Progenitor cell of endocrine pancreas (in vitro differentiated cells): ENCODE results near the gene CALR. TPM values are rescaled to one million over a fixed set of nuclear protein-coding genes. Genes with fewer than 3 reads are reported as not detected.

ENCODE experiments used
- DNase-seq: peaks from one replicate; pipeline ENCODE4 v3.0.0; 2021; ENCODE audit warnings: low spot score; ENCODE audit not compliant: unreplicated experiment
- H3K27ac Mint-ChIP-seq: 2 replicates; pipeline ENCODE4 v1.8.0; 2021; ENCODE audit warnings: mild to moderate bottlenecking, moderate library complexity, mixed read lengths
- H3K27me3 Mint-ChIP-seq: 2 replicates; pipeline ENCODE4 v1.8.0; 2021; ENCODE audit warnings: mixed read lengths
- H3K36me3 Mint-ChIP-seq: 2 replicates; pipeline ENCODE4 v1.8.0; 2022; ENCODE audit warnings: mixed read lengths; ENCODE audit not compliant: insufficient read depth
- H3K4me1 Mint-ChIP-seq: 2 replicates; pipeline ENCODE4 v1.8.0; 2021; ENCODE audit warnings: low read depth, mixed read lengths
- H3K4me3 Mint-ChIP-seq: 2 replicates; pipeline ENCODE4 v1.8.0; 2021; ENCODE audit warnings: low read depth, mild to moderate bottlenecking, moderate library complexity, mixed read lengths
- H3K9me3 Mint-ChIP-seq: 2 replicates; pipeline ENCODE4 v1.8.0; 2021; ENCODE audit warnings: low read depth, mixed read lengths
- CTCF ChIP-seq: fragments of 200-600 bp; sonication (generic); IDR thresholded peaks from one replicate; pipeline ENCODE4 v1.5.0; 2021; ENCODE audit warnings: antibody characterized with exemption, mild to moderate bottlenecking; ENCODE audit not compliant: unreplicated experiment
- total RNA-seq: library from RNA; stranded (reverse); gene quantifications from 2 replicates; pipeline ENCODE4 v1.2.1, GENCODE V29; 2021

CALR gene
- total RNA-seq, 1 donor from 2014 or later: 707 TPM

- Mint-ChIP-seq H3K9me3 (no peaks in the 10 kb centered on the region), H3K36me3 (peaks cover 26% of the 10 kb centered on the region)
- no peak for DNase-seq
Observed at GRCh38 chr19:12924621-12925310, 13.6 kb upstream of the CALR start.

GRCh38 chr19:12930002-12930645 lies 8.3 kb upstream of the CALR start:
- H3K27ac Mint-ChIP-seq: no peak overlapping the region
- no peaks in the 10 kb centered on the region for H3K27me3 Mint-ChIP-seq
- H3K9me3 Mint-ChIP-seq: no peaks in the 10 kb centered on the region
- H3K36me3 Mint-ChIP-seq: peaks cover 14% of the 10 kb centered on the region
- no peak overlapping the region for H3K4me3 Mint-ChIP-seq
- H3K4me1 Mint-ChIP-seq: peaks cover 11% of the 10 kb centered on the region
- no peak for TF ChIP-seq CTCF
- DNase-seq: no peak

More at GRCh38 chr19:12924621-12925310, 13.6 kb upstream of the CALR start:
- H3K4me3 Mint-ChIP-seq: no peak overlapping the region
- H3K27me3 Mint-ChIP-seq: no peaks in the 10 kb centered on the region
- peaks cover 4% of the 10 kb centered on the region for H3K4me1 Mint-ChIP-seq
- TF ChIP-seq CTCF: no peak
- H3K27ac Mint-ChIP-seq: no peak overlapping the region

GRCh38 chr19:12932392-12933286 lies 5.8 kb upstream of the CALR start:
- no peaks in the 10 kb centered on the region for H3K27me3 Mint-ChIP-seq
- H3K4me3 Mint-ChIP-seq: peak overlapping the region; percentile 93
- no peak for DNase-seq
- peaks cover 8% of the 10 kb centered on the region for H3K36me3 Mint-ChIP-seq
- peaks cover 16% of the 10 kb centered on the region for H3K4me1 Mint-ChIP-seq
- H3K27ac Mint-ChIP-seq: peak overlapping the region; percentile 95
- H3K9me3 Mint-ChIP-seq: no peaks in the 10 kb centered on the region
- no peak for TF ChIP-seq CTCF

GRCh38 chr19:12933287-12934072 lies 4.9 kb upstream of the CALR start, which contains the start of gene FARSA:
Gene FARSA (minus strand): TSS chr19:12933711. CDS start chr19:12933696, 15 bp downstream.
- Mint-ChIP-seq H3K9me3 (no peaks in the 10 kb centered on the region), H3K27me3 (no peaks in the 10 kb centered on the region)
- no peak for TF ChIP-seq CTCF

More at GRCh38 chr19:12933287-12934072, 4.9 kb upstream of the CALR start, which contains the start of gene FARSA:
- H3K4me1 Mint-ChIP-seq: peaks cover 19% of the 10 kb centered on the region
- H3K36me3 Mint-ChIP-seq: peaks cover 4% of the 10 kb centered on the region
- H3K4me3 Mint-ChIP-seq: peak within 1 kb of the TSS; percentile 93
- peak; percentile 77 for DNase-seq
- H3K27ac Mint-ChIP-seq: peak within 1 kb of the TSS; percentile 95
